K562 (cell line): ENCODE data around the gene ZNF366. TPM values are rescaled to one million over a fixed set of nuclear protein-coding genes. Genes with fewer than 3 reads are reported as not detected.

ENCODE experiments used
- ATAC-seq: fragments of 200-7000 bp; cut with Tn5 transposase; 3 replicates; pipeline ENCODE4 v1.9.1; 2020; ENCODE audit warnings: moderate library complexity
- BruUV-seq: library from RNA; stranded (reverse); fragments of 400-500 nt; replicated peaks from 2 replicates; lab custom pipeline; 2021; lab: Mats Ljungman, UMichigan
- CTCF ChIA-PET: fragments of 300-600 bp; formaldehyde crosslinking; extraction: SDS; loops from one replicate; lab custom pipeline; 2021; ENCODE audit warnings: low intra/inter-chr PET ratio; lab: Yijun Ruan, JAX
- POLR2A ChIA-PET: fragments of 300-600, 350-650 bp; sonication (Branson Sonifier 250); formaldehyde crosslinking; extraction: SDS; loops from one replicate; lab custom pipeline; 2021; ENCODE audit warnings: antibody characterized with exemption, inconsistent platforms; lab: Yijun Ruan, JAX
- DNase-seq, 4 experiments: peaks; one replicate each; pipeline versions ENCODE4 v3.0.0 to v3.0.0-alpha.2; 2011 to 2018; ENCODE audit warnings: low spot score in 3 of 4, mixed read lengths in 3 of 4; ENCODE audit errors: extremely low read depth in 1 of 4
- FAIRE-seq: peaks from 2 replicates; lab custom pipeline; 2011; peaks lifted over from hg19 to GRCh38; lab: Jason Lieb, UNC
- H2AFZ ChIP-seq: 2 replicates; pipeline ENCODE4 v1.6.0; 2011; ENCODE audit warnings: low read depth, low read length, control low read depth, inconsistent platforms
- H3K27ac ChIP-seq: fragments of 200-600 bp; 3 replicates; pipeline ENCODE4 v1.8.0; 2011; ENCODE audit warnings: low read depth, mild to moderate bottlenecking, control low read depth, inconsistent platforms, low read length, moderate library complexity, mixed read lengths; ENCODE audit errors: extremely low read depth
- H3K27me3 ChIP-seq, 2 experiments: fragments of 300-600 bp in 1 of 2; 2 replicates in 1 of 2; 3 replicates in 1 of 2; pipeline versions ENCODE4 v1.6.0 to v1.8.0; 2011; ENCODE audit warnings: inconsistent platforms in 2 of 2, low read length in 2 of 2, mild to moderate bottlenecking in 1 of 2, mixed read lengths in 1 of 2, moderate library complexity in 1 of 2; ENCODE audit not compliant: control insufficient read depth in 2 of 2, insufficient read depth in 2 of 2
- H3K36me3 ChIP-seq: fragments of 300-600 bp; 3 replicates; pipeline ENCODE4 v1.8.0; 2011; ENCODE audit warnings: mild to moderate bottlenecking, low read length, inconsistent platforms; ENCODE audit not compliant: control insufficient read depth, insufficient read depth
- H3K4me1 ChIP-seq, 2 experiments: fragments of 200-600 bp in 1 of 2; replicated peaks in 1 of 2; 2 replicates in 1 of 2; 3 replicates in 1 of 2; pipeline versions ENCODE4 v1.5.1 to v1.8.0; 2011; ENCODE audit warnings: inconsistent platforms in 2 of 2, low read length in 2 of 2, mild to moderate bottlenecking in 1 of 2, mixed read lengths in 1 of 2, moderate library complexity in 1 of 2; ENCODE audit not compliant: control insufficient read depth in 2 of 2, insufficient read depth in 2 of 2
- H3K4me2 ChIP-seq: 2 replicates; pipeline ENCODE4 v1.6.1; 2011; ENCODE audit warnings: low read length, control low read depth, inconsistent platforms, mixed read lengths; ENCODE audit not compliant: insufficient read depth
- H3K4me3 ChIP-seq: fragments of 200-600 bp; sonication (generic), shearing (Covaris generic); 2 replicates; pipeline ENCODE4 v1.5.1; 2016; ENCODE audit warnings: control low read depth, inconsistent platforms
- H3K79me2 ChIP-seq: fragments of 200-600 bp; 3 replicates; pipeline ENCODE4 v1.8.0; 2011; ENCODE audit warnings: low read length, inconsistent platforms; ENCODE audit not compliant: control insufficient read depth, insufficient read depth
- H3K9ac ChIP-seq, 2 experiments: 2 replicates each; pipeline versions ENCODE4 v1.6.0 to v1.6.1; 2011; ENCODE audit warnings: low read depth in 2 of 2, low read length in 2 of 2, control low read depth in 1 of 2, inconsistent platforms in 1 of 2, mild to moderate bottlenecking in 1 of 2, mixed read lengths in 1 of 2; ENCODE audit not compliant: insufficient read depth in 1 of 2
- H3K9me1 ChIP-seq: one replicate; pipeline ENCODE4 v1.6.0; 2011; ENCODE audit warnings: inconsistent platforms, mild to moderate bottlenecking, low read length, moderate library complexity; ENCODE audit not compliant: control insufficient read depth, insufficient read depth
- H3K9me3 ChIP-seq: replicated peaks from 2 replicates; pipeline ENCODE4 v1.5.1; 2011; ENCODE audit warnings: low read depth, low read length, inconsistent platforms; ENCODE audit not compliant: control insufficient read depth, insufficient read depth
- H4K20me1 ChIP-seq: replicated peaks from 2 replicates; pipeline ENCODE4 v1.6.1; 2011; ENCODE audit warnings: low read length, inconsistent platforms, mixed read lengths; ENCODE audit not compliant: control insufficient read depth, insufficient read depth
- CBX8 ChIP-seq: fragments of 200-600 bp; sonication (generic); IDR thresholded peaks from 2 replicates; pipeline ENCODE4 v1.6.1; 2012; ENCODE audit warnings: borderline replicate concordance, mixed run types, low read depth, mild to moderate bottlenecking, moderate library complexity, mixed read lengths, low read length, control low read depth, inconsistent platforms; ENCODE audit not compliant: poor library complexity, severe bottlenecking; ENCODE audit errors: extremely low read depth
- XRCC3 ChIP-seq: fragments of 450-650 bp; IDR thresholded peaks from 2 replicates; pipeline ENCODE4 v1.6.1; 2017; ENCODE audit warnings: mild to moderate bottlenecking, moderate library complexity
- ZFX ChIP-seq: sonication (generic); formaldehyde crosslinking; IDR thresholded peaks from 2 replicates; pipeline ENCODE4 v1.8.0; 2022; ENCODE audit warnings: mild to moderate bottlenecking, missing genetic modification reagents, moderate library complexity
- ZSCAN29 ChIP-seq: fragments of 450-650 bp; IDR thresholded peaks from 2 replicates; pipeline ENCODE4 v1.6.1; 2017
- WGBS: fragments of 100-300 bp; shearing (Covaris generic); methylation state at CpG from one replicate; pipeline ENCODE4 v1.1.6; 2016; ENCODE audit warnings: low coverage, mixed read lengths; ENCODE audit not compliant: insufficient coverage; ENCODE audit errors: missing lambda C conversion rate; 5-methylcytosine and 5-hydroxymethylcytosine counted together
- in situ Hi-C: fragments of 300-500 bp; cut with MboI; formaldehyde crosslinking; loops from 4 replicates; pipeline ENCODE4 v1.15.0; 2018; ENCODE audit warnings: inconsistent platforms, mixed read lengths
- intact Hi-C: fragments of 100-400 bp; cut with micrococcal nuclease; formaldehyde crosslinking; loops from 2 replicates; pipeline ENCODE4 v1.14.2; 2022
- polyA plus RNA-seq, 8 experiments: library from polyadenylated mRNA; depleted of rRNA in 4 of 8; stranded (reverse) in 5 of 8; unstranded in 3 of 8; fragments of >200 nt; fragmentation: Nextera tagmentation in 2 of 8; fragmentation: Illumina TruSeq in 1 of 8; extraction: Ambion mirVana in 2 of 8; extraction: Trizol in 1 of 8; gene quantifications; 2 replicates each; pipeline versions ENCODE4 v1.2.1 to v1.2.3, GENCODE V29; 2011 to 2014; ENCODE audit warnings: inconsistent platforms in 1 of 8, missing spikeins in 1 of 8
- total RNA-seq, 7 experiments: library from RNA; depleted of rRNA in 6 of 7; stranded (reverse); fragments of >200 nt in 6 of 7; fragmentation: Illumina TruSeq in 2 of 7; extraction: Trizol in 2 of 7; gene quantifications; 2 replicates each; pipeline versions ENCODE4 v1.2.1 to v1.2.3, GENCODE V29; 2011 to 2021; ENCODE audit warnings: low replicate concordance in 1 of 7
- TF ChIP-seq, protein P1 (sequence below): sonication (generic); formaldehyde crosslinking; IDR thresholded peaks from 2 replicates; pipeline ENCODE4 v1.8.1; 2023; ENCODE audit warnings: mild to moderate bottlenecking, missing genetic modification reagents

Gene ZNF366
- total and polyA plus RNA-seq, 9 of the 15 experiments (the other 6 are each of a cell fraction or from before 2014, with no cell fraction given), result not detected

- TF ChIP-seq, protein P1, sequence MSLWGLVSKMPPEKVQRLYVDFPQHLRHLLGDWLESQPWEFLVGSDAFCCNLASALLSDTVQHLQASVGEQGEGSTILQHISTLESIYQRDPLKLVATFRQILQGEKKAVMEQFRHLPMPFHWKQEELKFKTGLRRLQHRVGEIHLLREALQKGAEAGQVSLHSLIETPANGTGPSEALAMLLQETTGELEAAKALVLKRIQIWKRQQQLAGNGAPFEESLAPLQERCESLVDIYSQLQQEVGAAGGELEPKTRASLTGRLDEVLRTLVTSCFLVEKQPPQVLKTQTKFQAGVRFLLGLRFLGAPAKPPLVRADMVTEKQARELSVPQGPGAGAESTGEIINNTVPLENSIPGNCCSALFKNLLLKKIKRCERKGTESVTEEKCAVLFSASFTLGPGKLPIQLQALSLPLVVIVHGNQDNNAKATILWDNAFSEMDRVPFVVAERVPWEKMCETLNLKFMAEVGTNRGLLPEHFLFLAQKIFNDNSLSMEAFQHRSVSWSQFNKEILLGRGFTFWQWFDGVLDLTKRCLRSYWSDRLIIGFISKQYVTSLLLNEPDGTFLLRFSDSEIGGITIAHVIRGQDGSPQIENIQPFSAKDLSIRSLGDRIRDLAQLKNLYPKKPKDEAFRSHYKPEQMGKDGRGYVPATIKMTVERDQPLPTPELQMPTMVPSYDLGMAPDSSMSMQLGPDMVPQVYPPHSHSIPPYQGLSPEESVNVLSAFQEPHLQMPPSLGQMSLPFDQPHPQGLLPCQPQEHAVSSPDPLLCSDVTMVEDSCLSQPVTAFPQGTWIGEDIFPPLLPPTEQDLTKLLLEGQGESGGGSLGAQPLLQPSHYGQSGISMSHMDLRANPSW (CRISPR knock-in tag), result no peak
- no peak for TF ChIP-seq XRCC3
- no peak for TF ChIP-seq CBX8
Observed at GRCh38 chr5:72486371-72486770, 20.8 kb downstream of the ZNF366 start (continued).

DNA sequence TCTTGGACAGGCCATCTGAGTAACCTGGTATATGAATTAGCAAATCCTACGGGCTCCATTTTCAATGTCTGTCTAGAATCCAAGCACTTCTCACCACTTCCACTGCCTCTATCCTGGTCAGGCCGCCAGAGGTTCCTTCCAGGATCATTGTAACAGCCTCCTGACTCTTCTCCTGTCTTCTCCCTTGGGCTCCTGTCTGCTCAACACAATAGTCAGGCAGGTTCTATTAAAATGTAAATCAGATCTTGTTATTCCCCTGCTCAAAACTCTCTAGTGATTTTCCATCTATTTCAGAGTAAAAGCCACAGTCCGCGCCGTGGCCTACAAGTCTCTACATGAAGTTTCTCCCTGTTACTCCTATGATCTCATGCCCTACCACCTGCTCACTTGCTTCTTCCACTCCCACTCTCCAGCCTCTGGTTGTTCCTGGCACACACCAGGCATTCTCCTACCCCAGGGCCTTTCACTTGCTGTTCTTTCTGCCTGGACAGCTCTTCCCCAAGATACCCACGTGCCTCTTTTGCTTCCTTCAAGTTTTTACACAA is 21.7 kb downstream of the ZNF366 start:
- H3K9ac ChIP-seq, result no peak overlapping the region; a peak in 1 of 4 replicates
- DNase-seq, result no peak
- in situ Hi-C loops (no loop called here), intact Hi-C loops (no loop called here)
- H3K9me3 ChIP-seq, result no peaks in the 10 kb centered on the region
- H3K36me3 ChIP-seq, result no peaks in the 10 kb centered on the region
- peak overlapping the region; percentile 60; the same call in 1 of the 2 replicates for H2AFZ ChIP-seq
- H3K4me2 ChIP-seq, result no peak overlapping the region
- no peak for FAIRE-seq
- no peak for TF ChIP-seq ZFX
- TF ChIP-seq ZSCAN29, result no peak
- no peak overlapping the region for H3K27ac ChIP-seq
- POLR2A ChIA-PET, result no interaction called here
- no peaks in the 10 kb centered on the region; a peak in 1 of 5 replicates for H3K27me3 ChIP-seq
- no peaks in the 10 kb centered on the region for H4K20me1 ChIP-seq
- H3K4me3 ChIP-seq, result no peak overlapping the region
- no peaks in the 10 kb centered on the region for H3K9me1 ChIP-seq
- no TSS peak for BruUV-seq
- H3K79me2 ChIP-seq, result no peaks in the 10 kb centered on the region
- CTCF ChIA-PET, result no interaction called here
- no peak for ATAC-seq
- WGBS, result 56% methylated on average over 6 of the region's 6 CpGs
- peaks cover 0 to 7% of the 10 kb centered on the region in 2 experiments; a peak in 1 of 5 replicates for H3K4me1 ChIP-seq
